ENCODE data around the gene LYPD4. TPM values are rescaled to one million over a fixed set of nuclear protein-coding genes. Genes with fewer than 3 reads are reported as not detected.
A peak's percentile ranks its signal among the peaks of the same experiment; 100 is the strongest.

LYPD4 gene
- polyA plus RNA-seq, 2 of the 4 experiments (the other 2 are of a cell fraction), result not detected

- H3K27ac ChIP-seq, result no peak overlapping the region
- FAIRE-seq (no peak), DNase-seq (ENCODE audit: low read depth in 1 of 2, low spot score in 1 of 2) (no peak), ATAC-seq (no peak)
- POLR2A ChIA-PET, result no interaction called here
- 0% methylated on average over 1 of the region's 1 CpG for WGBS (ENCODE audit: missing lambda C conversion rate)
- no peak overlapping the region for H3K4me2 ChIP-seq
- CTCF ChIA-PET, result interaction anchor here (0.6 to 19.4 kb wide), 36 partner anchors 11 to 344 kb away, joined by 3 to 428 read pairs (median 5); partner anchors contain the start of genes CEACAM6 and RPS19
- no peak overlapping the region for H3K4me3 ChIP-seq
- TF ChIP-seq FOSL2 (IDR thresholded peaks at IDR 0.05) (no peak), FOSL2 (CRISPR knock-in tag; IDR thresholded peaks at IDR 0.05) (peak; percentile 55; the same call in 1 of the 2 replicates), CTCF (IDR thresholded peaks at IDR 0.05) (no peak; the same call in 1 of the 3 replicates)
- no peaks in the 10 kb centered on the region for H3K9me3 ChIP-seq
- H3K4me1 ChIP-seq, result 0 out of 3 replicates have a peak, but pooled peaks cover 6% of the 10 kb centered on the region
Observed at GRCh38 chr19:41793414-41793727, 51.1 kb downstream of the LYPD4 start.

GRCh38 chr19:41792513-41793413 is 51.7 kb downstream of the LYPD4 start:
- FAIRE-seq, result peak; percentile 32
- no peak for TF ChIP-seq HOXA7 (CRISPR knock-in tag; IDR thresholded peaks at IDR 0.05)
- TF ChIP-seq NFE2L2 (conservative IDR thresholded peaks at IDR 0.05; ENCODE audit: low read length), result no peak
- no peak for TF ChIP-seq RFX5 (IDR thresholded peaks at IDR 0.05)
- no peak for TF ChIP-seq KDM1A (IDR thresholded peaks at IDR 0.05; ENCODE audit: low read depth)
- TF ChIP-seq, protein P1, sequence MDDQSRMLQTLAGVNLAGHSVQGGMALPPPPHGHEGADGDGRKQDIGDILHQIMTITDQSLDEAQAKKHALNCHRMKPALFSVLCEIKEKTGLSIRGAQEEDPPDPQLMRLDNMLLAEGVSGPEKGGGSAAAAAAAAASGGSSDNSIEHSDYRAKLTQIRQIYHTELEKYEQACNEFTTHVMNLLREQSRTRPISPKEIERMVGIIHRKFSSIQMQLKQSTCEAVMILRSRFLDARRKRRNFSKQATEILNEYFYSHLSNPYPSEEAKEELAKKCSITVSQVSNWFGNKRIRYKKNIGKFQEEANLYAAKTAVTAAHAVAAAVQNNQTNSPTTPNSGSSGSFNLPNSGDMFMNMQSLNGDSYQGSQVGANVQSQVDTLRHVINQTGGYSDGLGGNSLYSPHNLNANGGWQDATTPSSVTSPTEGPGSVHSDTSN (IDR thresholded peaks at IDR 0.05), result no peak
- TF ChIP-seq PHF8 (IDR thresholded peaks at IDR 0.05; ENCODE audit: borderline replicate concordance, low read depth), result no peak
- TF ChIP-seq HOXB5 (CRISPR knock-in tag; IDR thresholded peaks at IDR 0.05), result no peak
- TF ChIP-seq ZFP36 (IDR thresholded peaks at IDR 0.05; ENCODE audit: borderline replicate concordance, partially characterized antibody), result no peak
- TF ChIP-seq BHLHE40 (IDR thresholded peaks at IDR 0.05; ENCODE audit: low read depth, low read length), result no peak
- no peak for TF ChIP-seq HDAC2 (IDR thresholded peaks at IDR 0.05)
- no peak for TF ChIP-seq EHMT2 (IDR thresholded peaks at IDR 0.05; ENCODE audit: low read depth)
- no peak for TF ChIP-seq ZC3H11A (IDR thresholded peaks at IDR 0.05)
- TF ChIP-seq ZSCAN20 (CRISPR knock-in tag; IDR thresholded peaks at IDR 0.05), result no peak
- TF ChIP-seq CHD4 (IDR thresholded peaks at IDR 0.05; ENCODE audit: borderline replicate concordance), result no peak
- no peak for TF ChIP-seq NR3C1 (IDR thresholded peaks at IDR 0.05)
- no peak for TF ChIP-seq POLR2AphosphoS2 (conservative IDR thresholded peaks at IDR 0.05; ENCODE audit: low read length)
- TF ChIP-seq, protein P2, sequence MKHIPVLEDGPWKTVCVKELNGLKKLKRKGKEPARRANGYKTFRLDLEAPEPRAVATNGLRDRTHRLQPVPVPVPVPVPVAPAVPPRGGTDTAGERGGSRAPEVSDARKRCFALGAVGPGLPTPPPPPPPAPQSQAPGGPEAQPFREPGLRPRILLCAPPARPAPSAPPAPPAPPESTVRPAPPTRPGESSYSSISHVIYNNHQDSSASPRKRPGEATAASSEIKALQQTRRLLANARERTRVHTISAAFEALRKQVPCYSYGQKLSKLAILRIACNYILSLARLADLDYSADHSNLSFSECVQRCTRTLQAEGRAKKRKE (CRISPR knock-in tag; IDR thresholded peaks at IDR 0.05; ENCODE audit: low read depth), result 0 out of 2 replicates have a peak, but pooled peaks have one; percentile 19
- no peak for TF ChIP-seq BCL3 (IDR thresholded peaks at IDR 0.05)
- TF ChIP-seq SMC3 (IDR thresholded peaks at IDR 0.05), result peak; percentile 84
- no peak for TF ChIP-seq FOSL2 (IDR thresholded peaks at IDR 0.05)
- TF ChIP-seq FOSL2 (CRISPR knock-in tag; IDR thresholded peaks at IDR 0.05), result no peak
- no peak for TF ChIP-seq RARB (CRISPR knock-in tag; IDR thresholded peaks at IDR 0.05)
- TF ChIP-seq USF2 (IDR thresholded peaks at IDR 0.05), result no peak
- TF ChIP-seq KDM5A (IDR thresholded peaks at IDR 0.05), result no peak
- peak; percentile 28; the same call in 1 of the 2 replicates for TF ChIP-seq ZNF302 (CRISPR knock-in tag; IDR thresholded peaks at IDR 0.05)
- TF ChIP-seq RAD21 (conservative IDR thresholded peaks at IDR 0.05 in 1 of 2, IDR thresholded peaks at IDR 0.05 in 1 of 2), result peak; percentile 60 to 63
- TF ChIP-seq POLR2A (IDR thresholded peaks at IDR 0.05; ENCODE audit: low read length), result no peak
- TF ChIP-seq MAZ (IDR thresholded peaks at IDR 0.05; ENCODE audit: borderline replicate concordance, low read depth, low read length), result no peak
- no peak for TF ChIP-seq HEYL (CRISPR knock-in tag; IDR thresholded peaks at IDR 0.05)
- no peak for TF ChIP-seq FOXS1 (CRISPR knock-in tag; IDR thresholded peaks at IDR 0.05)
- no peak for TF ChIP-seq GATA3 (IDR thresholded peaks at IDR 0.05; ENCODE audit: borderline replicate concordance)
- TF ChIP-seq ESRRA (IDR thresholded peaks at IDR 0.05; ENCODE audit: borderline replicate concordance, low read length), result no peak

More at GRCh38 chr19:41792513-41793413, 51.7 kb downstream of the LYPD4 start:
- ATAC-seq, result peak; percentile 55 to 79
- H3K4me1 ChIP-seq, result 0 out of 3 replicates have a peak, but pooled peaks cover 6% of the 10 kb centered on the region
- no peak overlapping the region for H3K4me3 ChIP-seq
- peak; percentile 81 to 91 for DNase-seq (ENCODE audit: low read depth in 1 of 2, low spot score in 1 of 2)
- no peak overlapping the region for H3K4me2 ChIP-seq
- ChIA-PET CTCF (interaction anchor here (0.6 to 19.4 kb wide), 45 partner anchors 11 to 673 kb away, joined by 3 to 428 read pairs (median 4); partner anchors contain the start of genes CEACAM6 and RPS19), POLR2A (no interaction called here)
- 12% methylated on average over 22 of the region's 22 CpGs for WGBS (ENCODE audit: missing lambda C conversion rate)
- H3K27ac ChIP-seq, result no peak overlapping the region
- H3K9me3 ChIP-seq, result no peaks in the 10 kb centered on the region
